ENCODE results near the gene MYRF. TPM values are rescaled to one million over a fixed set of nuclear protein-coding genes. Genes with fewer than 3 reads are reported as not detected.

Gene MYRF
- total RNA-seq, 1 donor from 2014 or later: 1.6 TPM

- DNase-seq (ENCODE audit: low spot score): no peak
- H3K4me1 Mint-ChIP-seq (ENCODE audit: low read depth): peaks cover 22% of the 10 kb centered on the region
- H3K36me3 Mint-ChIP-seq (ENCODE audit: low read depth): no peaks in the 10 kb centered on the region
- peak; percentile 23 for TF ChIP-seq CTCF (IDR thresholded peaks at IDR 0.05)
- peak overlapping the region; percentile 78 for H3K4me3 Mint-ChIP-seq (ENCODE audit: unreplicated experiment)
- no peaks in the 10 kb centered on the region for H3K9me3 Mint-ChIP-seq (ENCODE audit: low read depth)
- H3K27ac Mint-ChIP-seq (ENCODE audit: unreplicated experiment): peak overlapping the region; percentile 87
- H3K27me3 Mint-ChIP-seq (ENCODE audit: low read depth): no peaks in the 10 kb centered on the region
These were observed 33.7 kb upstream of the MYRF start for GRCh38 chr11:61718621-61719302.

- peaks cover 22% of the 10 kb centered on the region for H3K4me1 Mint-ChIP-seq (ENCODE audit: low read depth)
- no peaks in the 10 kb centered on the region for H3K27me3 Mint-ChIP-seq (ENCODE audit: low read depth)
- no peak for TF ChIP-seq CTCF (IDR thresholded peaks at IDR 0.05)
- DNase-seq (ENCODE audit: low spot score): no peak
- H3K36me3 Mint-ChIP-seq (ENCODE audit: low read depth): peaks cover 1% of the 10 kb centered on the region
- H3K4me3 Mint-ChIP-seq (ENCODE audit: unreplicated experiment): no peak overlapping the region
- H3K9me3 Mint-ChIP-seq (ENCODE audit: low read depth): no peaks in the 10 kb centered on the region
- no peak overlapping the region for H3K27ac Mint-ChIP-seq (ENCODE audit: unreplicated experiment)
These were observed 32.5 kb upstream of the MYRF start for GRCh38 chr11:61719978-61720377.

- H3K27ac Mint-ChIP-seq (ENCODE audit: unreplicated experiment): no peak overlapping the region
- TF ChIP-seq CTCF (IDR thresholded peaks at IDR 0.05): no peak
- no peak for DNase-seq (ENCODE audit: low spot score)
- peaks cover 22% of the 10 kb centered on the region for H3K4me1 Mint-ChIP-seq (ENCODE audit: low read depth)
- no peaks in the 10 kb centered on the region for H3K27me3 Mint-ChIP-seq (ENCODE audit: low read depth)
- H3K9me3 Mint-ChIP-seq (ENCODE audit: low read depth): no peaks in the 10 kb centered on the region
- no peak overlapping the region for H3K4me3 Mint-ChIP-seq (ENCODE audit: unreplicated experiment)
- peaks cover 1% of the 10 kb centered on the region for H3K36me3 Mint-ChIP-seq (ENCODE audit: low read depth)
These were observed 31.8 kb upstream of the MYRF start for GRCh38 chr11:61720597-61720996.

GRCh38 chr11:61724437-61724836, 28.0 kb upstream of the MYRF start:
- no peak overlapping the region for H3K27ac Mint-ChIP-seq (ENCODE audit: unreplicated experiment)
- DNase-seq (ENCODE audit: low spot score): no peak
- no peaks in the 10 kb centered on the region for H3K9me3 Mint-ChIP-seq (ENCODE audit: low read depth)
- H3K4me1 Mint-ChIP-seq (ENCODE audit: low read depth): peaks cover 14% of the 10 kb centered on the region
- no peaks in the 10 kb centered on the region for H3K27me3 Mint-ChIP-seq (ENCODE audit: low read depth)
- no peak overlapping the region for H3K4me3 Mint-ChIP-seq (ENCODE audit: unreplicated experiment)
- H3K36me3 Mint-ChIP-seq (ENCODE audit: low read depth): peaks cover 7% of the 10 kb centered on the region
- no peak for TF ChIP-seq CTCF (IDR thresholded peaks at IDR 0.05)

GRCh38 chr11:61725781-61726231, 26.6 kb upstream of the MYRF start:
- DNase-seq (ENCODE audit: low spot score): no peak
- H3K4me3 Mint-ChIP-seq (ENCODE audit: unreplicated experiment): no peak overlapping the region
- no peak overlapping the region for H3K27ac Mint-ChIP-seq (ENCODE audit: unreplicated experiment)
- peaks cover 17% of the 10 kb centered on the region for H3K4me1 Mint-ChIP-seq (ENCODE audit: low read depth)
- H3K9me3 Mint-ChIP-seq (ENCODE audit: low read depth): no peaks in the 10 kb centered on the region
- H3K27me3 Mint-ChIP-seq (ENCODE audit: low read depth): no peaks in the 10 kb centered on the region
- peaks cover 9% of the 10 kb centered on the region for H3K36me3 Mint-ChIP-seq (ENCODE audit: low read depth)
- no peak for TF ChIP-seq CTCF (IDR thresholded peaks at IDR 0.05)
